Mesenchymal stem cell (in vitro differentiated cells and primary cell): ENCODE measurements around the gene ANKLE1.

Experiments used
- DNase-seq: peaks from one replicate; pipeline ENCODE4 v3.0.0-alpha.2; 2013
- H2AFZ ChIP-seq: one replicate; pipeline ENCODE4 v1.6.1; 2013; ENCODE audit warnings: low read depth, mild to moderate bottlenecking, control low read depth, inconsistent platforms, low read length, moderate library complexity
- H2AK5ac ChIP-seq: 2 replicates; pipeline ENCODE4 v1.6.1; 2013; ENCODE audit warnings: low read length, moderate library complexity, mild to moderate bottlenecking, inconsistent platforms; ENCODE audit not compliant: severe bottlenecking
- H2BK120ac ChIP-seq: one replicate; pipeline ENCODE4 v1.6.1; 2013; ENCODE audit warnings: low read depth, mild to moderate bottlenecking, inconsistent platforms, low read length, moderate library complexity
- H2BK12ac ChIP-seq, 2 experiments: one replicate each; pipeline ENCODE4 v1.6.1; 2013; ENCODE audit warnings: inconsistent platforms in 2 of 2, low read length in 2 of 2, mild to moderate bottlenecking in 2 of 2, moderate library complexity in 2 of 2, control low read depth in 1 of 2
- H2BK15ac ChIP-seq: one replicate; pipeline ENCODE4 v1.6.1; 2013; ENCODE audit warnings: mild to moderate bottlenecking, low read depth, inconsistent platforms; ENCODE audit not compliant: poor library complexity, severe bottlenecking
- H2BK5ac ChIP-seq: 2 replicates; pipeline ENCODE4 v1.6.1; 2013; ENCODE audit warnings: low read depth, mild to moderate bottlenecking, low read length, control low read depth, inconsistent platforms; ENCODE audit not compliant: poor library complexity, severe bottlenecking
- H3K14ac ChIP-seq, 2 experiments: one replicate each; pipeline ENCODE4 v1.6.1; 2013; ENCODE audit warnings: inconsistent platforms in 2 of 2, low read length in 2 of 2, control low read depth in 1 of 2, mild to moderate bottlenecking in 1 of 2, moderate library complexity in 1 of 2
- H3K18ac ChIP-seq, 2 experiments: one replicate each; pipeline ENCODE4 v1.6.1; 2013; ENCODE audit warnings: inconsistent platforms in 2 of 2, low read length in 2 of 2, control low read depth in 1 of 2, low read depth in 1 of 2, mild to moderate bottlenecking in 1 of 2
- H3K23ac ChIP-seq, 2 experiments: one replicate each; pipeline ENCODE4 v1.6.1; 2013; ENCODE audit warnings: inconsistent platforms in 2 of 2, low read length in 2 of 2, mild to moderate bottlenecking in 2 of 2, moderate library complexity in 2 of 2, control low read depth in 1 of 2
- H3K27ac ChIP-seq: 2 replicates; pipeline ENCODE4 v1.5.1; 2013; ENCODE audit warnings: mild to moderate bottlenecking, moderate library complexity, low read length, control low read depth, inconsistent platforms; ENCODE audit not compliant: poor library complexity, severe bottlenecking
- H3K27me3 ChIP-seq, 2 experiments: 2 replicates each; pipeline versions ENCODE4 v1.6.1 to v1.7.0; 2013; ENCODE audit warnings: low read length in 2 of 2, mild to moderate bottlenecking in 2 of 2, moderate library complexity in 2 of 2, control low read depth in 1 of 2, inconsistent platforms in 1 of 2; ENCODE audit not compliant: control insufficient read depth in 1 of 2, insufficient read depth in 1 of 2
- H3K36me3 ChIP-seq, 2 experiments: 2 replicates each; pipeline versions ENCODE4 v1.6.1 to v1.7.0; 2013; ENCODE audit warnings: low read length in 2 of 2, control low read depth in 1 of 2, inconsistent platforms in 1 of 2, low read depth in 1 of 2, mild to moderate bottlenecking in 1 of 2; ENCODE audit not compliant: insufficient read depth in 2 of 2, control insufficient read depth in 1 of 2
- H3K4ac ChIP-seq, 2 experiments: one replicate each; pipeline ENCODE4 v1.6.1; 2013; ENCODE audit warnings: inconsistent platforms in 2 of 2, low read length in 2 of 2, mild to moderate bottlenecking in 2 of 2, moderate library complexity in 2 of 2, control low read depth in 1 of 2, low read depth in 1 of 2
- H3K4me1 ChIP-seq: 2 replicates; pipeline ENCODE4 v1.6.1; 2013; ENCODE audit warnings: low read depth, low read length, control low read depth; ENCODE audit not compliant: control insufficient read depth, insufficient read depth
- H3K4me2 ChIP-seq: 2 replicates; pipeline ENCODE4 v1.6.1; 2013; ENCODE audit warnings: low read length, mild to moderate bottlenecking, inconsistent platforms; ENCODE audit not compliant: poor library complexity, severe bottlenecking
- H3K4me3 ChIP-seq, 2 experiments: 2 replicates each; pipeline versions ENCODE4 v1.5.1 to v1.7.0; 2013; ENCODE audit warnings: low read length in 2 of 2, mild to moderate bottlenecking in 2 of 2, control low read depth in 1 of 2, low read depth in 1 of 2; ENCODE audit not compliant: insufficient read depth in 1 of 2
- H3K79me1 ChIP-seq: replicated peaks from 2 replicates; pipeline ENCODE4 v1.6.1; 2013; ENCODE audit warnings: mild to moderate bottlenecking, control low read depth, low read length, inconsistent platforms; ENCODE audit not compliant: poor library complexity, severe bottlenecking
- H3K9ac ChIP-seq: 2 replicates; pipeline ENCODE4 v1.7.0; 2013; ENCODE audit warnings: mild to moderate bottlenecking, low read length, moderate library complexity
- H3K9me3 ChIP-seq: 2 replicates; pipeline ENCODE4 v1.7.0; 2013; ENCODE audit warnings: mild to moderate bottlenecking, low read length; ENCODE audit not compliant: control insufficient read depth
- H4K8ac ChIP-seq: one replicate; pipeline ENCODE4 v1.6.1; 2013; ENCODE audit warnings: inconsistent platforms, mild to moderate bottlenecking, low read length, moderate library complexity
- H4K91ac ChIP-seq: one replicate; pipeline ENCODE4 v1.6.1; 2013; ENCODE audit warnings: mild to moderate bottlenecking, low read length, inconsistent platforms
- WGBS: methylation state at CpG from one replicate; pipeline ENCODE4 v1.1.7; 2013; ENCODE audit warnings: mixed read lengths; 5-methylcytosine and 5-hydroxymethylcytosine counted together

Gene ANKLE1

GRCh38 chr19:17237747-17238706 is 43.7 kb upstream of the ANKLE1 start:
- Histone ChIP-seq H3K4ac (no peak overlapping the region), H3K36me3 (peaks cover 12 to 49% of the 10 kb centered on the region in 2 experiments), H3K27me3 (no peaks in the 10 kb centered on the region), H3K27ac (no peak overlapping the region), H3K14ac (no peak overlapping the region), H2AK5ac (no peak overlapping the region), H2AFZ (no peak overlapping the region), H3K23ac (no peak overlapping the region), H3K4me2 (no peak overlapping the region), H4K8ac (no peak overlapping the region), H2BK15ac (no peak overlapping the region), H3K79me1 (peaks cover 16% of the 10 kb centered on the region), H3K4me1 (peaks cover 43% of the 10 kb centered on the region), H3K9me3 (no peaks in the 10 kb centered on the region), H2BK120ac (no peak overlapping the region), H2BK5ac (no peak overlapping the region), H2BK12ac (no peak overlapping the region), H3K18ac (no peak overlapping the region), H4K91ac (no peak overlapping the region), H3K4me3 (no peak overlapping the region), H3K9ac (no peak overlapping the region)
- WGBS, result 96% methylated on average over 13 of the region's 13 CpGs
- no peak for DNase-seq

DNA sequence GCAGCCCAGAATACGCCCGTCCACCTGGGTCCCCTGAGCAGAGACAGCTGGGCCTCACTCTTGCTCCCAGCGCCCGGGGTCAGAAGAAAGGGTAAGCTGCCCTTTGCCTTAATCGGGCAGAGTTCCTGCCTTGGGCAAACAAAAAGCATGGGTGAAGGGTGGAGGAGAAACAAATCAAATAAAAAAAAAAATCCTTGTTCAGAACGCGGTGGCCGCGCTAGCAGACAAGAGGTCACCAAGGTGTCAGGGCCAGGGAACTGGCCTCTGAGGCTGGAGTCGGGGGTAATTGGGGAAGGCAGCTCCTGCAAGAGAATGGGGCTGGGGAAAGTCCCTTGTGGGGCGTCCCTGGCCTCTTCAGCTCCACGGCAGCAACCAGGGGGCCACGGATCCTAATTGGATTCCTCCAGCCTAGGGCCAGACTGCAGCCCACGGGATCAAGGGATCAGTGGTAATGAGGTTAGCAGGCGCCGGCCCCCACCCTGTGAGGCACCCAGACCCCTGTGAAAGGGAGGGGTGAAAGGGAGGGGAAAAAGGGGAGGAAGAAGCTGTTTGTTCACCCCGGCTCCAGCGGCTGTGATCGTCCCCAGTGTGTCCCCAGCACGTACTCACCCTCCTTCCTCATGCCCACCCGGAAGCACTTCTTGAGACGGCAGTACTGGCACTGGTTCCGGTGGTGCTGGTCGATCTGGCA is 41.5 kb upstream of the ANKLE1 start:
- Histone ChIP-seq H3K9ac (no peak overlapping the region), H3K14ac (no peak overlapping the region), H4K91ac (no peak overlapping the region), H2BK120ac (no peak overlapping the region), H3K27me3 (no peaks in the 10 kb centered on the region), H3K79me1 (peaks cover 14% of the 10 kb centered on the region), H2BK12ac (no peak overlapping the region), H3K4me3 (no peak overlapping the region), H2AFZ (no peak overlapping the region), H3K27ac (no peak overlapping the region), H2AK5ac (no peak overlapping the region), H3K9me3 (no peaks in the 10 kb centered on the region), H4K8ac (peak overlapping the region; percentile 21), H3K4ac (no peak overlapping the region), H3K36me3 (peaks cover 9 to 43% of the 10 kb centered on the region in 2 experiments), H3K23ac (no peak overlapping the region), H3K4me1 (peaks cover 40% of the 10 kb centered on the region), H2BK15ac (no peak overlapping the region), H3K4me2 (no peak overlapping the region), H3K18ac (no peak overlapping the region), H2BK5ac (no peak overlapping the region)
- no peak for DNase-seq
- 90% methylated on average over 24 of the region's 24 CpGs for WGBS

DNA sequence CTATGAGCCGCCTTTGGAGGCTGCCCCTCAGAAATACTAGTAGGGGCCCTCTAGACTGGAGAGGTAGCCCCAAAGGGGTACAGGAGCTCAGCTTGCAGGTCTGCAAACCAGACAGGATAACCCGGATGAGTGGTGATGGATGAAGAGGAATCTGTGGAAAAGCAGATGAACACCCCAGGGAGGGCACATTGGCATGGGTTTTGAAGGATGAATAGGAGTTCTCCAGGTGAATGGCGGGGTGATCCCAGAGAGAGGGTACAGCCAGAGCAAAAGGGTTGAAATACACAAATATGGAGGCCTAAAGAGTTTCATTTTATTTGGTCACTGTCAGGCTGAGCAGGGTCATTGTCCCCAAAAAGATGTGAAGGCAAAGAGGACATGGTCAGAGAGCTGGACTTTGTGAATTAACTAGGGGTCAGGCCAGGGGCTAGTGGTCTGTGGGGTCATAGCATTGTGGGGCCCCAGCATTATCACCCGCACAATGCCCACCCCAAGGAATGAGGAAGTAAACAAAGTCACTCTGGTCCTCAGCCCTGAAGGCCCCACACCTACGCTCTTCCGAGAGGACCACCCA is 40.8 kb upstream of the ANKLE1 start:
- Histone ChIP-seq H2BK120ac (no peak overlapping the region), H3K9me3 (no peaks in the 10 kb centered on the region), H2BK5ac (no peak overlapping the region), H2BK12ac (no peak overlapping the region), H3K36me3 (peaks cover 9 to 36% of the 10 kb centered on the region in 2 experiments), H3K4me1 (peaks cover 33% of the 10 kb centered on the region), H3K4me3 (no peak overlapping the region), H3K27me3 (no peaks in the 10 kb centered on the region), H3K9ac (no peak overlapping the region), H2BK15ac (no peak overlapping the region), H2AK5ac (no peak overlapping the region), H4K8ac (no peak overlapping the region), H4K91ac (no peak overlapping the region), H3K27ac (no peak overlapping the region), H3K79me1 (peaks cover 14% of the 10 kb centered on the region), H2AFZ (no peak overlapping the region), H3K4me2 (no peak overlapping the region), H3K4ac (no peak overlapping the region), H3K14ac (no peak overlapping the region), H3K23ac (peak overlapping the region in 1 of 2 experiments; percentile 23), H3K18ac (no peak overlapping the region)
- no peak for DNase-seq
- 95% methylated on average over 6 of the region's 6 CpGs for WGBS
